ENCODE measurements around the gene PDSS1. TPM values are rescaled to one million over a fixed set of nuclear protein-coding genes. Genes with fewer than 3 reads are reported as not detected.

Gene PDSS1
- total and polyA plus RNA-seq, 9 of the 15 experiments (the other 6 are each of a cell fraction or from before 2014, with no cell fraction given), result 11.0 to 59.5 (median 45.3) TPM

DNA sequence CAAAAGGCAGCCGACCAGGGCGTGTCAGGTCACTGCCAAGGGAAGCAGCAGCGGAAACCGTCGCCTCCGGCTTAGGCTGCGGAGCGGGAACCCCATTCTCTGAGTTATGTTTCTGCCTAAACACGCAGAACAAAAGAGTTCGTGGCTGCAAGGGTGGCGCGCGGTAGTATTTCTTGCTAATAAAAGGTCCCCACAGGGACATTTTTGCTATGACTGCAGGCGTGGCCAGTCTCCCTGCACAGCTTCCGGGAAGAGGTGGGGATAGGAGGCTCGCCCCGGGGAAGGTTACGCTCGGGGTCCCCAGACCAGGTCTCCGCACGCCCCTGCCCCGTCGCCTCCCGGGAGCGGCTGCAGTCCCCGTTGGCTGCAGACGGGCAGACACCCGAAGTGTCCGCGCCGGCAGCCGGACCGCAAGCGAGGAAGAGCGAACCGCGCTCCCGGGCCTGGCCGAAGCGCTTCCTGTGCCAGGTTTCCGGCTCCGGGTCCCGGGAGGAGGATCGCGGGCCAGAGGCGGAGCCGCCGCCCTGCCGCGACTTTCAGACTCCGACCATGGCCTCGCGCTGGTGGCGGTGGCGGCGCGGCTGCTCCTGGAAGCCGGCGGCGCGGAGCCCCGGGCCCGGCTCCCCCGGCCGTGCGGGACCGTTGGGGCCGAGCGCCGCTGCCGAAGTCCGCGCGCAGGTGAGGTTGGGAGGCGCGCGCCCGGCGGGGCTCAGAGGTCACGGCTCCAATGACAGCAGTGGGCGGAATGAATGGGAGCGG is at the start of gene PDSS1 (continued):
- TF ChIP-seq HNRNPUL1 (IDR thresholded peaks at IDR 0.05; ENCODE audit: low read length) (no peak), HMG20A (CRISPR knock-in tag; conservative IDR thresholded peaks at IDR 0.05) (no peak), ZNF431 (CRISPR knock-in tag; IDR thresholded peaks at IDR 0.05) (no peak), MCM5 (IDR thresholded peaks at IDR 0.05; ENCODE audit: low read depth) (no peak), RFX5 (IDR thresholded peaks at IDR 0.05; ENCODE audit: low read depth, low read length) (no peak), SAFB2 (IDR thresholded peaks at IDR 0.05; ENCODE audit: borderline replicate concordance, low read depth, low read length, severe bottlenecking) (no peak), SIN3A (IDR thresholded peaks at IDR 0.05; ENCODE audit: borderline replicate concordance in 2 of 2, control insufficient read depth in 1 of 2, low read depth in 2 of 2, low read length in 2 of 2) (peak; percentile 50 to 95; a peak in 3 of 4 replicates), ZKSCAN3 (CRISPR knock-in tag; IDR thresholded peaks at IDR 0.05) (no peak), TOE1 (IDR thresholded peaks at IDR 0.05; ENCODE audit: borderline replicate concordance) (peak; percentile 43; the same call in 1 of the 2 replicates), TOE1 (CRISPR knock-in tag; IDR thresholded peaks at IDR 0.05; ENCODE audit: borderline replicate concordance, low read depth) (no peak), SUPT5H (IDR thresholded peaks at IDR 0.05) (peak; percentile 87), GATA2 (CRISPR knock-in tag; IDR thresholded peaks at IDR 0.05) (no peak), CBX5 (IDR thresholded peaks at IDR 0.05; ENCODE audit: borderline replicate concordance, low read depth) (no peak)
- TF ChIP-seq, protein P1, sequence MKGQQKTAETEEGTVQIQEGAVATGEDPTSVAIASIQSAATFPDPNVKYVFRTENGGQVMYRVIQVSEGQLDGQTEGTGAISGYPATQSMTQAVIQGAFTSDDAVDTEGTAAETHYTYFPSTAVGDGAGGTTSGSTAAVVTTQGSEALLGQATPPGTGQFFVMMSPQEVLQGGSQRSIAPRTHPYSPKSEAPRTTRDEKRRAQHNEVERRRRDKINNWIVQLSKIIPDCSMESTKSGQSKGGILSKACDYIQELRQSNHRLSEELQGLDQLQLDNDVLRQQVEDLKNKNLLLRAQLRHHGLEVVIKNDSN (CRISPR knock-in tag; IDR thresholded peaks at IDR 0.05), result no peak
- TF ChIP-seq, protein P2, sequence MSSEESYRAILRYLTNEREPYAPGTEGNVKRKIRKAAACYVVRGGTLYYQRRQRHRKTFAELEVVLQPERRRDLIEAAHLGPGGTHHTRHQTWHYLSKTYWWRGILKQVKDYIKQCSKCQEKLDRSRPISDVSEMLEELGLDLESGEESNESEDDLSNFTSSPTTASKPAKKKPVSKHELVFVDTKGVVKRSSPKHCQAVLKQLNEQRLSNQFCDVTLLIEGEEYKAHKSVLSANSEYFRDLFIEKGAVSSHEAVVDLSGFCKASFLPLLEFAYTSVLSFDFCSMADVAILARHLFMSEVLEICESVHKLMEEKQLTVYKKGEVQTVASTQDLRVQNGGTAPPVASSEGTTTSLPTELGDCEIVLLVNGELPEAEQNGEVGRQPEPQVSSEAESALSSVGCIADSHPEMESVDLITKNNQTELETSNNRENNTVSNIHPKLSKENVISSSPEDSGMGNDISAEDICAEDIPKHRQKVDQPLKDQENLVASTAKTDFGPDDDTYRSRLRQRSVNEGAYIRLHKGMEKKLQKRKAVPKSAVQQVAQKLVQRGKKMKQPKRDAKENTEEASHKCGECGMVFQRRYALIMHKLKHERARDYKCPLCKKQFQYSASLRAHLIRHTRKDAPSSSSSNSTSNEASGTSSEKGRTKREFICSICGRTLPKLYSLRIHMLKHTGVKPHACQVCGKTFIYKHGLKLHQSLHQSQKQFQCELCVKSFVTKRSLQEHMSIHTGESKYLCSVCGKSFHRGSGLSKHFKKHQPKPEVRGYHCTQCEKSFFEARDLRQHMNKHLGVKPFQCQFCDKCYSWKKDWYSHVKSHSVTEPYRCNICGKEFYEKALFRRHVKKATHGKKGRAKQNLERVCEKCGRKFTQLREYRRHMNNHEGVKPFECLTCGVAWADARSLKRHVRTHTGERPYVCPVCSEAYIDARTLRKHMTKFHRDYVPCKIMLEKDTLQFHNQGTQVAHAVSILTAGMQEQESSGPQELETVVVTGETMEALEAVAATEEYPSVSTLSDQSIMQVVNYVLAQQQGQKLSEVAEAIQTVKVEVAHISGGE (CRISPR knock-in tag; IDR thresholded peaks at IDR 0.05), result peak; percentile 62 to 96 (median 79); a peak in 5 of 6 replicates
- TF ChIP-seq, protein P3, sequence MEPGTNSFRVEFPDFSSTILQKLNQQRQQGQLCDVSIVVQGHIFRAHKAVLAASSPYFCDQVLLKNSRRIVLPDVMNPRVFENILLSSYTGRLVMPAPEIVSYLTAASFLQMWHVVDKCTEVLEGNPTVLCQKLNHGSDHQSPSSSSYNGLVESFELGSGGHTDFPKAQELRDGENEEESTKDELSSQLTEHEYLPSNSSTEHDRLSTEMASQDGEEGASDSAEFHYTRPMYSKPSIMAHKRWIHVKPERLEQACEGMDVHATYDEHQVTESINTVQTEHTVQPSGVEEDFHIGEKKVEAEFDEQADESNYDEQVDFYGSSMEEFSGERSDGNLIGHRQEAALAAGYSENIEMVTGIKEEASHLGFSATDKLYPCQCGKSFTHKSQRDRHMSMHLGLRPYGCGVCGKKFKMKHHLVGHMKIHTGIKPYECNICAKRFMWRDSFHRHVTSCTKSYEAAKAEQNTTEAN (CRISPR knock-in tag; IDR thresholded peaks at IDR 0.05), result no peak
- TF ChIP-seq, protein P4, sequence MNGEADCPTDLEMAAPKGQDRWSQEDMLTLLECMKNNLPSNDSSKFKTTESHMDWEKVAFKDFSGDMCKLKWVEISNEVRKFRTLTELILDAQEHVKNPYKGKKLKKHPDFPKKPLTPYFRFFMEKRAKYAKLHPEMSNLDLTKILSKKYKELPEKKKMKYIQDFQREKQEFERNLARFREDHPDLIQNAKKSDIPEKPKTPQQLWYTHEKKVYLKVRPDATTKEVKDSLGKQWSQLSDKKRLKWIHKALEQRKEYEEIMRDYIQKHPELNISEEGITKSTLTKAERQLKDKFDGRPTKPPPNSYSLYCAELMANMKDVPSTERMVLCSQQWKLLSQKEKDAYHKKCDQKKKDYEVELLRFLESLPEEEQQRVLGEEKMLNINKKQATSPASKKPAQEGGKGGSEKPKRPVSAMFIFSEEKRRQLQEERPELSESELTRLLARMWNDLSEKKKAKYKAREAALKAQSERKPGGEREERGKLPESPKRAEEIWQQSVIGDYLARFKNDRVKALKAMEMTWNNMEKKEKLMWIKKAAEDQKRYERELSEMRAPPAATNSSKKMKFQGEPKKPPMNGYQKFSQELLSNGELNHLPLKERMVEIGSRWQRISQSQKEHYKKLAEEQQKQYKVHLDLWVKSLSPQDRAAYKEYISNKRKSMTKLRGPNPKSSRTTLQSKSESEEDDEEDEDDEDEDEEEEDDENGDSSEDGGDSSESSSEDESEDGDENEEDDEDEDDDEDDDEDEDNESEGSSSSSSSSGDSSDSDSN (IDR thresholded peaks at IDR 0.05; ENCODE audit: borderline replicate concordance in 1 of 2, low read depth in 2 of 2, low read length in 2 of 2), result peak; percentile 17 to 83; a peak in 2 of 4 replicates
- TF ChIP-seq, protein P5, sequence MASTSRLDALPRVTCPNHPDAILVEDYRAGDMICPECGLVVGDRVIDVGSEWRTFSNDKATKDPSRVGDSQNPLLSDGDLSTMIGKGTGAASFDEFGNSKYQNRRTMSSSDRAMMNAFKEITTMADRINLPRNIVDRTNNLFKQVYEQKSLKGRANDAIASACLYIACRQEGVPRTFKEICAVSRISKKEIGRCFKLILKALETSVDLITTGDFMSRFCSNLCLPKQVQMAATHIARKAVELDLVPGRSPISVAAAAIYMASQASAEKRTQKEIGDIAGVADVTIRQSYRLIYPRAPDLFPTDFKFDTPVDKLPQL (IDR thresholded peaks at IDR 0.05; ENCODE audit: extremely low read depth, insufficient read length), result no peak

Data from K562 (cell line).